IMR-90 (cell line): Measurements from ENCODE around the gene LTBP2. TPM values are rescaled to one million over a fixed set of nuclear protein-coding genes. Genes with fewer than 3 reads are reported as not detected.

Experiments used
- ATAC-seq: fragments of 200-7000 bp; cut with Tn5 transposase; 2 replicates; pipeline ENCODE4 v1.9.1; 2020; ENCODE audit warnings: low read depth, mild to moderate bottlenecking, moderate library complexity
- BruUV-seq: library from RNA; stranded (reverse); fragments of 400-500 nt; replicated peaks from 2 replicates; lab custom pipeline; 2021; lab: Mats Ljungman, UMichigan
- CTCF ChIA-PET: fragments of 300-600 bp; formaldehyde crosslinking; extraction: SDS; loops from one replicate; lab custom pipeline; 2021; ENCODE audit warnings: antibody characterized with exemption; lab: Yijun Ruan, JAX
- POLR2A ChIA-PET: fragments of 300-600 bp; sonication (Branson Sonifier 250); formaldehyde crosslinking; loops from one replicate; lab custom pipeline; 2022; ENCODE audit warnings: antibody characterized with exemption; ENCODE audit not compliant: unreplicated experiment; lab: Charles Lee
- DNase-seq: peaks from one replicate; pipeline ENCODE4 v3.0.0; 2013
- H2AFZ ChIP-seq: replicated peaks from 2 replicates; pipeline ENCODE3; 2013; ENCODE audit warnings: low read length, mild to moderate bottlenecking; ENCODE audit not compliant: poor library complexity
- H2AK5ac ChIP-seq: 2 replicates; pipeline ENCODE4 v1.6.1; 2013; ENCODE audit warnings: low read depth, low read length, inconsistent platforms
- H2AK9ac ChIP-seq: replicated peaks from 2 replicates; pipeline ENCODE3; 2013; ENCODE audit warnings: mild to moderate bottlenecking, low read depth, low read length, moderate library complexity; ENCODE audit not compliant: poor library complexity
- H2BK120ac ChIP-seq: 2 replicates; pipeline ENCODE4 v1.6.1; 2013; ENCODE audit warnings: low read depth, low read length, inconsistent platforms
- H2BK15ac ChIP-seq: 3 replicates; pipeline ENCODE4 v1.6.1; 2013; ENCODE audit warnings: low read depth, low read length, inconsistent platforms
- H2BK20ac ChIP-seq: 2 replicates; pipeline ENCODE4 v1.6.1; 2013; ENCODE audit warnings: low read depth, mild to moderate bottlenecking, inconsistent platforms, low read length, moderate library complexity
- H2BK5ac ChIP-seq: 2 replicates; pipeline ENCODE4 v1.6.1; 2013; ENCODE audit warnings: mild to moderate bottlenecking, low read depth, low read length, inconsistent platforms; ENCODE audit not compliant: poor library complexity, severe bottlenecking
- H3K14ac ChIP-seq: replicated peaks from 2 replicates; pipeline ENCODE4 v1.6.1; 2013; ENCODE audit warnings: low read depth, low read length, inconsistent platforms
- H3K18ac ChIP-seq: 2 replicates; pipeline ENCODE4 v1.6.1; 2013; ENCODE audit warnings: low read depth, low read length, control low read depth
- H3K23ac ChIP-seq: 2 replicates; pipeline ENCODE4 v1.6.1; 2013; ENCODE audit warnings: low read depth, low read length, inconsistent platforms
- H3K27ac ChIP-seq: 2 replicates; pipeline ENCODE4 v1.5.1; 2013; ENCODE audit warnings: mild to moderate bottlenecking, control low read depth, low read length; ENCODE audit not compliant: insufficient read depth
- H3K27me3 ChIP-seq: 2 replicates; pipeline ENCODE4 v1.6.1; 2013; ENCODE audit warnings: low read length; ENCODE audit not compliant: control insufficient read depth, insufficient read depth
- H3K36me3 ChIP-seq: 2 replicates; pipeline ENCODE4 v1.6.1; 2013; ENCODE audit warnings: low read length, mixed read lengths; ENCODE audit not compliant: control insufficient read depth, insufficient read depth
- H3K4ac ChIP-seq: 2 replicates; pipeline ENCODE4 v1.6.1; 2013; ENCODE audit warnings: low read depth, low read length, inconsistent platforms
- H3K4me1 ChIP-seq: 2 replicates; pipeline ENCODE4 v1.6.1; 2013; ENCODE audit warnings: low read length, mixed read lengths; ENCODE audit not compliant: control insufficient read depth, insufficient read depth
- H3K4me2 ChIP-seq: 2 replicates; pipeline ENCODE4 v1.6.1; 2013; ENCODE audit warnings: low read depth, mild to moderate bottlenecking, control low read depth, low read length, moderate library complexity
- H3K4me3 ChIP-seq: 2 replicates; pipeline ENCODE4 v1.5.1; 2013; ENCODE audit warnings: low read depth, mild to moderate bottlenecking, control low read depth, low read length, moderate library complexity; ENCODE audit not compliant: insufficient read depth
- H3K56ac ChIP-seq: 2 replicates; pipeline ENCODE4 v1.6.1; 2013; ENCODE audit warnings: low read length, inconsistent platforms; ENCODE audit not compliant: insufficient read depth; ENCODE audit errors: extremely low read depth
- H3K79me1 ChIP-seq, 2 experiments: 2 replicates each; pipeline ENCODE4 v1.6.1; 2013; ENCODE audit warnings: low read length in 2 of 2, inconsistent platforms in 1 of 2, low read depth in 1 of 2
- H3K9ac ChIP-seq: 2 replicates; pipeline ENCODE4 v1.6.1; 2013; ENCODE audit warnings: low read depth, low read length, control low read depth
- H3K9me1 ChIP-seq: 2 replicates; pipeline ENCODE4 v1.6.1; 2013; ENCODE audit warnings: low read length, inconsistent platforms; ENCODE audit not compliant: insufficient read depth
- H3K9me3 ChIP-seq: 2 replicates; pipeline ENCODE4 v1.6.1; 2013; ENCODE audit warnings: low read length; ENCODE audit not compliant: control insufficient read depth, insufficient read depth
- H4K20me1 ChIP-seq: 2 replicates; pipeline ENCODE4 v1.6.1; 2013; ENCODE audit warnings: low read length, inconsistent platforms; ENCODE audit not compliant: insufficient read depth
- H4K5ac ChIP-seq: 2 replicates; pipeline ENCODE4 v1.6.1; 2013; ENCODE audit warnings: mild to moderate bottlenecking, low read depth, low read length, control low read depth
- H4K8ac ChIP-seq, 2 experiments: 2 replicates each; pipeline ENCODE4 v1.6.1; 2013; ENCODE audit warnings: low read depth in 2 of 2, low read length in 2 of 2, control low read depth in 1 of 2, inconsistent platforms in 1 of 2
- H4K91ac ChIP-seq: 2 replicates; pipeline ENCODE4 v1.6.1; 2013; ENCODE audit warnings: low read depth, low read length, inconsistent platforms; ENCODE audit not compliant: insufficient read depth
- BHLHE40 ChIP-seq: fragments of 150-350 bp; IDR thresholded peaks from 2 replicates; pipeline ENCODE4 v1.6.1; 2016; ENCODE audit warnings: mild to moderate bottlenecking, low read depth, low read length
- CEBPB ChIP-seq: IDR thresholded peaks from 2 replicates; pipeline ENCODE4 v1.6.1; 2012; ENCODE audit warnings: low read depth, low read length, improper control_type of control experiment
- FOS ChIP-seq: fragments of 150-350 bp; IDR thresholded peaks from 2 replicates; pipeline ENCODE4 v1.6.1; 2016; ENCODE audit warnings: low read depth, low read length
- MAFK ChIP-seq: IDR thresholded peaks from 2 replicates; pipeline ENCODE4 v1.6.1; 2012; ENCODE audit warnings: low read depth, low read length, improper control_type of control experiment
- MAZ ChIP-seq: IDR thresholded peaks from 2 replicates; pipeline ENCODE4 v1.6.1; 2012; ENCODE audit warnings: low read depth, mild to moderate bottlenecking, low read length, improper control_type of control experiment, moderate library complexity, borderline replicate concordance
- MXI1 ChIP-seq: IDR thresholded peaks from 2 replicates; pipeline ENCODE4 v1.6.1; 2012; ENCODE audit warnings: low read depth, mild to moderate bottlenecking, low read length, moderate library complexity, borderline replicate concordance
- NFE2L2 ChIP-seq: fragments of 150-350 bp; IDR thresholded peaks from 2 replicates; pipeline ENCODE4 v1.6.1; 2016; ENCODE audit warnings: low read depth, mild to moderate bottlenecking, low read length
- RFX5 ChIP-seq: IDR thresholded peaks from 2 replicates; pipeline ENCODE4 v1.8.0; 2012; ENCODE audit warnings: low read depth, mild to moderate bottlenecking, low read length, moderate library complexity
- SMC3 ChIP-seq: fragments of 150-350 bp; IDR thresholded peaks from 2 replicates; pipeline ENCODE4 v1.6.1; 2016; ENCODE audit warnings: low read depth, mild to moderate bottlenecking, antibody characterized with exemption, low read length, moderate library complexity
- WGBS, 2 experiments: methylation state at CpG; one replicate each; pipeline versions ENCODE4 v1.1.5 to v1.1.7; 2013; ENCODE audit warnings: missing lambda C conversion rate in 2 of 2; ENCODE audit not compliant: insufficient read length in 1 of 2; ENCODE audit errors: extremely low coverage in 2 of 2; 5-methylcytosine and 5-hydroxymethylcytosine counted together
- dilution Hi-C: fragments of 300-500 bp; cut with HindIII; formaldehyde crosslinking; loops from one replicate; pipeline ENCODE4 v1.14.3; 2018; ENCODE audit warnings: low sequenced_read_pairs; ENCODE audit not compliant: unreplicated experiment
- in situ Hi-C: fragments of 300-500 bp; cut with MboI; formaldehyde crosslinking; loops from 3 replicates; pipeline ENCODE4 v1.14.3; 2019; ENCODE audit warnings: low sequenced_read_pairs, inconsistent platforms, mixed read lengths
- intact Hi-C: fragments of 100-400 bp; cut with micrococcal nuclease; formaldehyde crosslinking; loops from 2 replicates; pipeline ENCODE4 v1.10.0; 2022
- polyA plus RNA-seq, 3 experiments: library from polyadenylated mRNA; depleted of rRNA; stranded (reverse); fragments of >200 nt; gene quantifications; 2 replicates each; pipeline ENCODE4 v1.2.3, GENCODE V29; 2012; ENCODE audit warnings: low replicate concordance in 1 of 3
- total RNA-seq: library from RNA; depleted of rRNA; stranded (reverse); fragments of >200 nt; gene quantifications from 2 replicates; pipeline ENCODE4 v1.2.3, GENCODE V29; 2012
- TF ChIP-seq, protein P1 (sequence below): fragments of 150-350 bp; IDR thresholded peaks from 2 replicates; pipeline ENCODE4 v1.6.1; 2017; ENCODE audit warnings: mild to moderate bottlenecking, antibody characterized with exemption, low read length, low read depth

The LTBP2 gene
- total and polyA plus RNA-seq, 2 of the 4 experiments (the other 2 are of a cell fraction): 23.8 to 79.3 TPM

DNA sequence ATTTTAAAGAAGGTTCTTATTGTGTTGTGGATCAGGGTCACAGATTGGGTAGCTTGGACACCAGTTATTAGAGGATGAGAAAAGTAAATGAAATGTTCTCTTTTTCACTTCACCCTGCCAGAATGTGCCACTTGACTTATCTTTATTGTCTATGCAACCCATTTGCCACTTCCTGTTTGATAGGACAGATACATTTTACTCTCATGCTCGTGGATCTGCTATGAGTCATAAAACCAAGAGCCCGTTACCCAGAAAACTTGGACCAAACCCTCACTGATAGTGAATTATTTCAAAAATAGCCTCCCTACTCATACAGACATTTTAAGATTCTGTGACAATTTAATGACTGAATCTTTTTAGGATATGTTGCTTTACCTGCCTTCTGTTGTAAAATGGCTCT is 116.7 kb downstream of the LTBP2 start:
- H3K4me2 ChIP-seq: no peak overlapping the region
- no peaks in the 10 kb centered on the region for H3K9me3 ChIP-seq
- WGBS, 2 experiments: no CpG with 5 or more reads among the region's 2 CpGs
- H3K14ac ChIP-seq: no peak overlapping the region
- H2AFZ ChIP-seq: no peak overlapping the region
- no peak overlapping the region for H3K27ac ChIP-seq
- BruUV-seq: no TSS peak
- in situ Hi-C loops (no loop called here), intact Hi-C loops (no loop called here), dilution Hi-C loops (no loop called here)
- DNase-seq: no peak
- no peak overlapping the region for H2BK20ac ChIP-seq
- no peak overlapping the region for H3K9ac ChIP-seq
- no peak overlapping the region for H2BK5ac ChIP-seq
- ChIA-PET POLR2A (no interaction called here), CTCF (no interaction called here)
- no peak overlapping the region for H2BK120ac ChIP-seq
- no peak for ATAC-seq
- H2BK15ac ChIP-seq: no peak overlapping the region
- no peak overlapping the region for H4K5ac ChIP-seq
- no peaks in the 10 kb centered on the region for H3K27me3 ChIP-seq
- H3K56ac ChIP-seq: no peak overlapping the region
- no peak overlapping the region for H3K4me3 ChIP-seq
- H3K36me3 ChIP-seq: peaks cover 6% of the 10 kb centered on the region; the same call in 1 of the 2 replicates
- peaks cover 28 to 54% of the 10 kb centered on the region in 2 experiments for H3K79me1 ChIP-seq
- no peak overlapping the region for H2AK9ac ChIP-seq
- H4K20me1 ChIP-seq: no peaks in the 10 kb centered on the region; the same call in 1 of the 2 replicates
- no peak overlapping the region for H3K18ac ChIP-seq
- peaks cover 7% of the 10 kb centered on the region for H3K4me1 ChIP-seq
- H3K23ac ChIP-seq: no peak overlapping the region
- no peak overlapping the region for H4K91ac ChIP-seq
- peaks cover 7% of the 10 kb centered on the region; the same call in 1 of the 2 replicates for H3K9me1 ChIP-seq
- TF ChIP-seq FOS: no peak
- TF ChIP-seq MXI1: no peak
- no peak for TF ChIP-seq RFX5
- TF ChIP-seq CEBPB: no peak
- TF ChIP-seq BHLHE40: no peak
- TF ChIP-seq NFE2L2: no peak
- TF ChIP-seq SMC3: no peak
- TF ChIP-seq, protein P1, sequence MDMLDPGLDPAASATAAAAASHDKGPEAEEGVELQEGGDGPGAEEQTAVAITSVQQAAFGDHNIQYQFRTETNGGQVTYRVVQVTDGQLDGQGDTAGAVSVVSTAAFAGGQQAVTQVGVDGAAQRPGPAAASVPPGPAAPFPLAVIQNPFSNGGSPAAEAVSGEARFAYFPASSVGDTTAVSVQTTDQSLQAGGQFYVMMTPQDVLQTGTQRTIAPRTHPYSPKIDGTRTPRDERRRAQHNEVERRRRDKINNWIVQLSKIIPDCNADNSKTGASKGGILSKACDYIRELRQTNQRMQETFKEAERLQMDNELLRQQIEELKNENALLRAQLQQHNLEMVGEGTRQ: no peak
- no peak for TF ChIP-seq MAFK
- TF ChIP-seq MAZ: no peak
- H3K4ac ChIP-seq: no peak overlapping the region
- no peak overlapping the region for H4K8ac ChIP-seq
- no peak overlapping the region for H2AK5ac ChIP-seq
